HG03575 (cell line): ENCODE data around the gene AK5.
A peak's percentile ranks its signal among the peaks of the same experiment; 100 is the strongest.

Experiments used
- ATAC-seq: cut with Tn5 transposase; IDR thresholded peaks from one replicate; pipeline ENCODE4 v1.9.1; 2021; ENCODE audit not compliant: unreplicated experiment, insufficient number of reproducible peaks, low FRiP score; ENCODE audit errors: extremely low read depth

The AK5 gene

DNA sequence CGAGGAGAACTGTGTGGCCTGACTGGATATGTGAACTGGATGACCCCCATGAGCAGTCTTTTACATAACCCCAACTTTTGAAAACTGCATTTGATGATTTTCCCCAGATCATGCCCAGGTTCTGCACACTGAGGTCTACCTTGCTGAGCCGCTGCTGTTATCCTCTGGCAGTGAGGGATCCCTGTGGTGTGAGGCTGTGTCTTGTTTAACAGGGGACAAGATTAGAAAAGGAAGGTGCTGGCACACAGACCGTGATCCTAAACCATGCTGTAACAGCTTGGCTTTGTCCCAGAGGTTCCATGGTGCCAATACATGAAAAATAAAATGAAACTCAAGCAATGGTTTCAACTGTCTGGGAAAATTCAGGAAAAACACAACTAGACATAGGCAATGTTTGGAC is 266.5 kb downstream of the AK5 start:
- no peak for ATAC-seq

DNA sequence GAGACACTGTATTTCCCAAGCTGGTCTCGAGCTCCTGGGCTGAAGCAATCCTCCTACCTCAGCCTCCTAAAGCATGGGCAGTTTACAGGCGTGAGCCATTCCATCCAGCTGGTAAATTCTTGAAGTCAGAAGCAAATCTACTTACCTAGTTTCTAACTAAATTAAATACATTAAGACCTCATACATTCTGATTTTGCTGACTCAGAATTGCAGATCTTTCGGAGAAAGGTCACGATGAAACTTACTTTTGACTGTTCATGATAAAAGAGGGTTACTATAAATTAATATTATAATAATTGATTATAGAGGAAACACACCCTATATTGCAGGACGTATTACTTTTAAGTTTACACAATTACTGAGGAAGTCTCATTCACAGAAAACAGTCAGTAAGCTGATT is 268.3 kb downstream of the AK5 start:
- ATAC-seq, result no peak

DNA sequence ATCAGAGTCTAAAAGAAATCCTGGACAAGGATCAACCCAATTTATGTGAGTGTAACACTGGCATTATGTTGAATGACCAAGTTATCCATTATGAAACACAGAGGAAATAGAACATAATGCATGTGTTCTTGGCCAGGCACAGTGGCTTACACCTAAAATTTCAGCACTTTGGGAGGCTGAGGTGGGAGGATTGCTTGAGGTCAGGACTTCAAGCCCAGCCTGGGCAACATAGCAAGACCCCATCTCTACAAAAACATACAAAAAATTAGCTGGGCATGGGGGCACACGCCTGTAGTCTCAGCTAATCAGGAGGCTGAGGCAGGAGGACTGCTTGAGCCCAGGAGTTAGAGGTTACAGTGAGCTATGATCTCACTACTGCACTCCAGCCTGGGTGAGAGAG is 270.8 kb downstream of the AK5 start:
- ATAC-seq, result no peak

DNA sequence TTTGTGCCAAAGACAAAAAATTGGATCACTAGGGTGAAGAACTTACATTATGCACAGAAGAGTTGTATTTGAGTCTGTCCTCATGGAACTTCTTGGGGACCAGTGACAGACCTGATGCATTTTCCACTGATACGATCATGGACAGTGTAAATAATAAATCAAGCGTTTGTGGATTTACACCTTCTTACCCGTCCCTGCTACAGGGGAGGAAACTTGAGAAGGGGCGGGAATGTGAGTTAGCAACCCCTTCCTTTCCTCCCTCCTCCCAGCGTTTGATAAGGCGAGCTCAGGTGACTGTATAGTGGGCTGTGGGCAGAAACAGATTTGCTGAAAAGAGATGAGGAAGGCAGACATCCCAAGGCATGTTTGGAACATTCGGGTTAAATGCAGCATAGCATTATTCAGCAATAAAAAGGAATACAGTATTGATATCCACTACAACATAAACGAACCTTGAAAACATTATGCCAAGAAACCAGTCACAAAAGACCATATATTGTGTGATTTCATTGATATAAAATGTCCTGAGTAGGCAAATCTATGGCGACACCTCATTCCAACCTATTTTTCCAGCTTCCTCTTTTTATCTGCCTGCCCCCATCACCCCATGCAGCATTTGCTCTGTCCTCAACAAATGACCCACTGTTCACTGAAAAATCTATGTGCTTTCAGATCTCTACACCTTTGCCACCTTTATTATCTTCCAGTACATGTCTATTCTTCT is 271.9 kb downstream of the AK5 start:
- ATAC-seq, result no peak

DNA sequence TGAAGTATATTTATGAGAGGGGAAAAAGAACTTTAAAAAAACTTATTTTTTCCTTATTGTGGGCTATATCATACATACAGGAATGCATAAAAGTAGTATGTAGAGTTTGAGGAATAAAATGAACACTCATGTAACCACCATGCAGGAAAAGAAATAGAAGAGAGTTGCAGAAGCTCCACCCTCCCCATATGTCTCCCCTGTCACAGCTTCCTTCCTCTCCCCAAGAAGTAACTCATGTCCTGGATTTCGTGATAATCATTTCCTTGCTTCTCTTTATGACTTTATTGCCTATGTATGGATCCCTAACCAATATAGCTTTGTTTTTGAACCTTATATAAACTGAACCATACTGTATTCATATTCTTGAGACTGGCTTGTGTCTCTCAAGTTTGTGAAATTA is 274.2 kb downstream of the AK5 start:
- no peak for ATAC-seq

DNA sequence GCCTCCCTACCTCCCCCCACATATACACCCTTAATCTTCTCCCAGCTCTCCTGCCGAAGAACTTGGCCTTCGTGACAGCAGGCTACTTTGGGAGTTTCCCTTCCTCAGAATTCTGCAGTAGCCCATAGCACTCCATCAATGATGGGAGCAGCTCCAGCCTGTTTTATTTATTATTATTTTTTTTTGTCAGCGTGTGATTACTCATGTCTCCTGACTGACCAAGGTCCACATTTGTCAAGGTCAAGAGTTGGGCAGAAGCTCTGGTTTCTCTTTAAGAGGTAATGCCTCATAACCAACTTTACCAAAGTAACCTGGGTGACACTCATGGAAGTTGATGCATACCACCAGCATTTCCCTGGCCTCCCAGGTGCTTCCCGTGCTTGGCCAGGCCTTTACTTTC is 275.2 kb downstream of the AK5 start:
- no peak for ATAC-seq

DNA sequence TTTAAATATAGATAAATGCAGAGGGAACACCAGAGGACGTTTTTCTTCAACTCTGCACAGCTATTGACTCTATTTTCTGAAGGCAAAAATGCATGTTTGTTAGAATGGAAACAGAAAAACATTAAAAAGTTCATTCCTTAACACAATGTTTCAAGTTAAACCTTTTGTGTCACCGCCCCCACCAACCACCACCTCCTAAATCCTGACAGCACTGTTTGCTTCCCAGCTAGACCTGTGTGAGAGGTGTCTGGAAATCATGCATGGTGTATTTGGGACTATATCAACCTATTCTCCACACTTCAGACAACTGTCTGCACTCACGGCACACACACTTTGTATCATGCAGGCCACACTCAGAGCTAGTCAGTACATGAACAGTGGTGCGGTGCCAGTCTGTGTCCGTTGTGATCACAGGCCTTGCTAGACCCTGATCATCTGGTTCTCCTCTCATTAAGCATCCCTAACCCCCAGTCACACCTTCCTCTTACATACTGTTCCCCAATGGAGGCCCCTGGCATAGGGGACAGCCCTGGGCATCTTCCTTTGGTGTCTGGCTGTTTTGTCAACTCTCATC is 276.9 kb downstream of the AK5 start:
- ATAC-seq, result no peak

DNA sequence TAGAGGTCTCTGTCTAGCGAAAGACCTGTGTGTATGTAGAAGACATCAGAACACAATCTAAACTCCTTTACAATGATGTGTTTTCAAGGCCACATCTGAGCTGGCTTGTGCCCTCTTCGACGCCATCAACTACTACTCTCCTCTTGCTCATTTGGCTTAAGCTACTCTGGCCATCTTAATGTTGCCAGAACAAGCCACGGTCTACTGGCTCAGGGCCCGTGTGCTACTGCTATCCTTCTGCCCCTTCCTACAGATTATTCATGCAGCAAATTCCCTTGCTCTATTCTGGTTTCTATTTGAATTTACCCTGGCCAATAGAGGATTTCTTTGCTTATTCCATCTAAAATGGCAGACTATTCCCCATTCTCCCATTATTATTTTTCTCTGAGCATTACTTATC is 278.9 kb downstream of the AK5 start:
- no peak for ATAC-seq

DNA sequence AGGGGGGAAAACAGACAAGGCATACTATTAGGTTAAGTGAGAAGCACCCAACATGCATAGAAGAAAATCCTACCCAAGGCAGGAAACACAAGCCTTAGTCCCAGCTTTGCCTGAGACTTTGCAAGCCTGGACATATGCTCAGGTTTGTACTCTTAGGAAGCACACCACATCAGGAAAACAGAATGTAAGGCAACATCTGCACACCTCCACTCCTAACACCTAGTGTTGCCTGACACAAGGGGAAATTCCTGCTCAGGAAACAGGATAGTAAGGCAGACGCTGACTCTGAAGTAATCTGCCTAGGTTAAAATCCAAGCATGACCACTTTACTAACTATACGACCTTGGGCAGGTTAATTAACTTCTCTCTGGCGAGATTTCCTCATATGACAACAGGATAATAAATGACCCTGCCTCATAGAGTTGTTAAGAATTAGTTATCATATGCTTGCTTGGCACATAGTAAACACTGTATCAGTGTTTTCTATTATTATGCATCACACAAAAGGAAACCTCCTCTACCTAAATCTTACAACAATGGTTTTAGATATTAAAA is 280.9 kb downstream of the AK5 start:
- ATAC-seq, result no peak

DNA sequence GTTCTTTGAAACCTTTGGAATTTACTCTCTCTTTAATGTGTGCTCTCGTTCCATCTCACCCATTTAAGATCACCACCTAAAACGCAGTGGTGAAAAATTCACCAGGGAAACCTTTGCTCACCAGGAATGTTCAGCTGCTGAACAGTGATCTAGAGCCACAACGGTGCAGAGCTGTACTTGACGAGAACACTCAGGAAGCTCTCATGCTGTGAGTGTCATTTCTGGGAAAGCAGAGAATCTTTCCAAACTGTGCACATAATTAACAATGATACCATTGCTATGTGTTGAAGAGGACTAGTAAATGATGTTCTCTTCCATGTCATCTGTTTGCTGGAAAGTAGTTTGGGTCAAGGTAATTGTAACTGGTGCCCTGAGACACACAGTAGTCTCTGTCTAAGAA is 283.5 kb downstream of the AK5 start:
- no peak for ATAC-seq

DNA sequence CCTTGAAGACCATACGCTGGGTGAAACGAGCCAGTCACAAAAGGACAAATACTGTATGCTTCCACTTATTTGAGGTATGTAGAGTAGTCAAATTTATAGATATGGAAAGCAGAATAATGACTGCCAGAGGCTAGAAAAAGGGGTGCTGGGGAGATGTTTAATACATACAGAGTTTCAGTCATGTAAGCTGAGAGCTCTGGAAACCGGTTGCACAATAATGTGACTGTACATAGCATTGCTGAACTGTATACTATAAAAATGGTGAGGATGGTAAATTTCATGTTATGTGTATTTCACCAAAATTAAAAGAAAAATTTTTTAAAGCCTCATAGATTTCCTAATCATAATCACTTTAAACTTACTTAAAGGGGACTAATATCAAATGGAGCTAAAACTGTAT is 289.8 kb downstream of the AK5 start:
- no peak for ATAC-seq

DNA sequence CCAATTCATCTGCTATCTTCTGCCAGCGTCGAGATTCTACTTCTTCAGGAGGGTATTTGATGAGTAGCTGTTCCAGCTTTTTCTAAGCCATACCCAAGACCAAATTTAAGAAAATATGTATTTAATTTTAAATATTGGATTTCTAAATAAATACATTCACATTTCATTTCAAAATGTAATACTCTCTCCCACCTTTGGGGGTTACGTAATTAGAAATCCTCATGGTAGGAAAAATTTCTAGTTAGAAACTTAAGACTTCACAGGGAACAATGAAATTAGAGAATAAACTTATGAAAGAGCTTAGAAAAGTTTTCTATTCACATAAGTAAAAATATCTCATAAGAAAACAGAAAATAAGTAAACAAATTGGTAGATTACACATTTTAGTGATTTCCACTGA is 297.7 kb downstream of the AK5 start:
- ATAC-seq, result no peak

DNA sequence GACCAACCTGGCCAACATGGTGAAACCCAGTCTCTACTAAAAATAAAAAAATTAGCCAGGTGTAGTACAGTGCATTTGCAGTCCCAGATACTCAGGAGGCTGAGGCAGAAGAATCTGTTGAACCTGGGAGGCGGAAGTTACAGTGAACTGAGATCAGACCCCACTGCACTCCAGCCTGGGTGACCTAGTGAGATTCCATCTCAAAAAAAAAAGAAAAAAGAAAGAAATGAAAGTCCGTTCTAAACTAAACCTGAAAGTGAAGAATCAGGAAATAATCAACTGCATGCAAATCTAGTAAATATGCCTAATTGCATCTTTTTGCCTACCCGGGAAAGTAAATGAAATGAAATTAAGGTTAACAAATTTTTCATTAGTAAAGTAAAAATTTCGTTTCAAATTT is 301.1 kb downstream of the AK5 start:
- ATAC-seq, result no peak

DNA sequence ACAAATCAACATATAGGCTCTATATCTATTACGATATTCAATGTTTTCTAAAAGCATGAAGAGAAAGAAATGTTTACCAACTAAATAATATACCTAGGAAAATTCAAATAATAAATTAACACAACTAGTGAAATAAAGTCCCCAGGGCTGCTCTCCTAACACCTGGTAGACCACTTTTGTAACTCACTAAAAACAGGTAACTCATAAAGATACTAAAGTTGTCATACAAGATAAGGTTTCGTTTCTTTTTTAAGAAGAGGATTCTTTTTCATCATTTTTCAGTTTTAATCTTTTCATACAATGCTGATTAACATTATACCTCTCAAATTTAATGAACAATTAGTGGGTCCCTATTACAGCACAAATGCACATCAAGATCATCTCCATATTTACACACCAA is 301.7 kb downstream of the AK5 start:
- no peak for ATAC-seq

DNA sequence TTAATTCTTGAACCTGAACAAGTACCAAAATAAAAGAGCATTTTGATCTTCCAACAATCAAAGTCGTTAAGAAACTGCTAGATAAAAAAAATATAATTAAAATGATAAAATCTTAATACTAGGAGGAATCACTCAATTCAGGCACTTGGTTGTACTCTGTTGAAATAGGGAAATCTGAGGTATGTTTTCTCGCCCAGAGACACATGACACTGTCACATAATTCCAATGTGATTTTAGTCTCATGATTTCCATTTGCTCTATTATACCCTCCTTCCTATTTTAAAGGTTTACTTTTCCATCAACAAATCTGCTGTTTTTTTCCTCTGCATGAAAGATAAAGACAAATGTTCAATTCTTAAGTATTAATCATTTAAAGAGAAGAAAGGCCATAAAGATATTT is 303.1 kb downstream of the AK5 start:
- ATAC-seq, result no peak

DNA sequence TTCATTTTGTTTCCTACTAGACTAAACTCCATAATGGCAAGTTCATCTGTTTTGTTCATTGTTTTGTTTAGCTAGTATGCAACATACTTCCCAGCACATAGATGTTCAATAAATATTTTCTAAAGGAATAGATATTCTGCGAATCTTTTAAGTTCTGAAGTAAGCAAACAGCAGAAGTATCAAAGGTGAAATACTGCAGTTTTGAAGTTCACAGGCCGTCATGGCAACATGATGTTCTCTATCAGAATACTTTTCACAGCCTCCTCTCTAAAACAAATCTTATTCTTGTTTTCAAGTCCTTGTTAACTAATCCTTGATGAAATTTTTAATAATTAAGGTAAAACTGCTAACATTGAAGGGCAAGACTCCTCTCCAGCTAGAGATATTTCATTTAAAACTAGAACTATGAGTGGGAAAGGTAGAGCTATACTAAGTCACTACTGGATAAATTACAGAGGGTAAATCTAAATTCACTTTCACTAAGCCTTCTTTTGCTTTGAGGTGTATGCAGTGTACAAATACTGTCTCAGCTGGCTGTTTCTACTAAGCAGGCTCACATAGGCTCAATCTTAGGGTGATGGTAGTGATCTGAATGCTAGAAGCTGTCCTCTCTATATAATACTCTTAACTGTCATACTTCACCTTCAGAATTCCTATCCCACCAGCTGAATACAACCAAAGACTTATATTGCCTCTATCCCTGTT is 303.9 kb downstream of the AK5 start:
- no peak for ATAC-seq

DNA sequence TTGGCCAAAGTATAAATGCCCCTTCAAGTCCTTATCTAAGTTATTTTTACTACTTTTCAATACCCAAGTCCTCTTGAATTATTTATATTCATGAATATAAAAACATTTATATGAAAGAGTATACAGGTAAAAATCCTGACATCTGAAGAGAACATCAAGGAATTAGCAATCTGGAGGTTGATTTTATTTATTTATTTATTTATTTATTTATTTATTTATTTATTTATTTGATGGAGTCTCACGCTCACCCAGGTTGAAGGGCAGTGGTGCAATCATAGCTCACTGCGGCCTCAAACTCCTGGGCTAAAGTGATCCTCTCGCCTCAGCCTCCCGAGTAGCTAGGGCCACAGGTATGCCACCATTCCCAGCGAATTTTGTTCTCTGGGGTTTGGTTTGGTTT is 307.4 kb downstream of the AK5 start:
- no peak for ATAC-seq

DNA sequence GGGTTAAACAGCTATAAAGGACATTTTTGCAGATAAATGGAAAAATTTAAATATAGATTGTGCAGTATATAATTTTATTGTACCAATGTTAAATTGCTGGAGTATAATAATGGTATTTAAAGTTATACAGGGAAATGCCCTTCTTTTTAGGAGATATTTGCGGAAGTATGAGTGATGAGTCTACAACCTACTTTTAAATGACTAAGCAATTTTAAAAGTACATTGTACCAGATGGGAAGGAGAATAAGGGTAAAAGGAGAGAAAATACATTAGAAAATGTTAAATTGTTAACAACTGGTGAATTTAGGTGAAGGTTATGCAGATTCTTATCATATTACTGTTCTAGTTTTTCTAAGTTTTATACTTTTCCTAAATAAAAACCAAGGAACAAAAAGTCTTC is 308.8 kb downstream of the AK5 start:
- ATAC-seq, result no peak

DNA sequence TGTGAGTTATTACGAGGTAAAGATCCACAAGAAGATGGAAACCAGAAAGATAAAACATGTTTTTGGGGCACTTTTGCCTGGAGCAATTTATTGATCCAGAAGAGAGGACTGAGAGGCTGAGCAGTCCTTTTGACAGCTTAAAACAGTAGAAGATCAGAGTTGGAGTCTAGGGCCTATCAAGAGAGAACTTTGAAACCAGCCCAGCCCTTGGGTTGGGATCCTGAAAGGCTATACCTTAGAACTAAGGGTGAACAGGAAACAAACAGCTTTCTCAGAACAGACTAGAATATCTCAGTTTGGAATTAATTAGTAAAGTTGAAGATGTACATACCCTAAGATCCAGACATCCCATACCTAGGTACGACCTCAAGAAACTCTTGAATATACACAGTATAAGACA is 311.1 kb downstream of the AK5 start:
- no peak for ATAC-seq

DNA sequence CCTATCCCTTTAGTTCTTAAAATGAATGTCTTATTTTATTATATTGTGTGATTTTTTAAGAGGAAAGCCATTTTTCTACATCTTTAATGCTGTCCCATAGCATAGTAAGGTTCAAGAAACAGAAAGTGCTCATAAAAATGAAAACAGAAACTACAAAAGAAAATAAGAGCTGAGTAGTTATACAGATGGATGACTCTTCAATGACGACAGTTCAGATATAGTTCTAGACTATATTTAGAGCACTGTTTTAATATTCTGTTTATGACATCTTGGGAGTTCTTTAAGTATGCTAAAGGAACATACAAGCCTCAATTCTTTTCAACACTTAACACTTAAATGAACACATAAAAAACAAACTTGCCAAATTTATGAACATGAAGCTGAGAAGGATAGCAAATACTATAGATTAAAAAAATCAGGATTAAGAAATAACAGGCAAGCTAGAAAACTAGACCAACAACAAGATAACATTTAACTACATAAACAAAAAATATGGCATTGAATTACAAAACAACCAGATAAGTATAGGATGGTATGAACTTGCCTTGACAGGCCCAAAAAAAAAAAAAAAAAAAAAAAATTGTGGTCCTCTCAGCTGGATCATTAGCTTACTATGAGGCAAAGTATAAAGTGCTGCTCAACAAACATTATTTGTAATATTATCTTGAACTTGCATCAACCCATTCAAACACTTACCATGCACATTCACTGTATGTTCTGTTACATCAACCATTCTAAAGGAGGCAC is 312.7 kb downstream of the AK5 start:
- ATAC-seq, result peak; percentile 87
